ENCODE results near the gene ERC2.
"Not testable (repeated sequence)": the region's sequence is repeated elsewhere in the genome, so short reads cannot be mapped to it uniquely, and the experiment has no call there.

Gene ERC2

GRCh38 chr3:56089739-56090138 is 378.5 kb downstream of the ERC2 start:
- no peaks in the 10 kb centered on the region for H3K36me3 ChIP-seq (ENCODE audit: control insufficient read depth, insufficient read depth, low read length, severe bottlenecking)
- no peaks in the 10 kb centered on the region for H3K4me1 ChIP-seq (ENCODE audit: control insufficient read depth, insufficient read depth, low read length)
- no peaks in the 10 kb centered on the region for H3K27me3 ChIP-seq (replicated peaks; ENCODE audit: control insufficient read depth, insufficient read depth, low read length)
- no peaks in the 10 kb centered on the region for H3K9me3 ChIP-seq (ENCODE audit: control insufficient read depth, low read length)
- H3K4me3 ChIP-seq (ENCODE audit: low read length), result no peak overlapping the region
- DNase-seq (ENCODE audit: low read depth), result no peak
- H3K9ac ChIP-seq (ENCODE audit: low read length), result no peak overlapping the region

GRCh38 chr3:56087451-56088053 is 380.7 kb downstream of the ERC2 start:
- Histone ChIP-seq H3K4me3 (ENCODE audit: low read length) (no peak overlapping the region), H3K4me1 (ENCODE audit: control insufficient read depth, insufficient read depth, low read length) (no peaks in the 10 kb centered on the region), H3K9ac (ENCODE audit: low read length) (no peak overlapping the region), H3K27me3 (replicated peaks; ENCODE audit: control insufficient read depth, insufficient read depth, low read length) (no peaks in the 10 kb centered on the region), H3K36me3 (ENCODE audit: control insufficient read depth, insufficient read depth, low read length, severe bottlenecking) (no peaks in the 10 kb centered on the region), H3K9me3 (ENCODE audit: control insufficient read depth, low read length) (no peaks in the 10 kb centered on the region)
- no peak for DNase-seq (ENCODE audit: low read depth)

GRCh38 chr3:56086355-56086754 is 381.9 kb downstream of the ERC2 start:
- H3K4me3 ChIP-seq (ENCODE audit: low read length), result no peak overlapping the region
- no peaks in the 10 kb centered on the region for H3K4me1 ChIP-seq (ENCODE audit: control insufficient read depth, insufficient read depth, low read length)
- peak; percentile 40 for DNase-seq (ENCODE audit: low read depth)
- H3K9ac ChIP-seq (ENCODE audit: low read length), result no peak overlapping the region
- H3K36me3 ChIP-seq (ENCODE audit: control insufficient read depth, insufficient read depth, low read length, severe bottlenecking), result no peaks in the 10 kb centered on the region
- no peaks in the 10 kb centered on the region for H3K9me3 ChIP-seq (ENCODE audit: control insufficient read depth, low read length)
- no peaks in the 10 kb centered on the region for H3K27me3 ChIP-seq (replicated peaks; ENCODE audit: control insufficient read depth, insufficient read depth, low read length)

DNA sequence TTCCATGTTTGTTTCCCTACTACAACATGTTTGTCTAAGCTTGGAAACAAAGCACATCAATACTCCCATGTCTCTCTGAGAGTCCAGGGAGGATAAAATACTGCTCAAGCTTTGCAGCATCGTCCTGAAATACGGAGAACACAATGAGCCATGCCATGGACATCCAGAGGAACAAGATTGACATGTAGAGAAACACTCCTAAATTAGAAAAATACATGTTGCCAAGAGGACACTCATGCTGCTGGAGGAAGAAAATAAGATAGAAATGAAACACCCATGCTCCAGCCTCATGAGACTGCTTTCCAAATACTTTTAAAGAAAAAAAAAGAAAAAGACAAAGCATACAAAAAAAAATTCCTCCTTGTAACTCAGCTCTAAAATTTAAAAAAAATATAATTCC is 387.0 kb downstream of the ERC2 start:
- Histone ChIP-seq H3K9me3 (ENCODE audit: control insufficient read depth, low read length) (no peaks in the 10 kb centered on the region), H3K27me3 (replicated peaks; ENCODE audit: control insufficient read depth, insufficient read depth, low read length) (no peaks in the 10 kb centered on the region), H3K4me3 (ENCODE audit: low read length) (no peak overlapping the region), H3K4me1 (ENCODE audit: control insufficient read depth, insufficient read depth, low read length) (no peaks in the 10 kb centered on the region), H3K36me3 (ENCODE audit: control insufficient read depth, insufficient read depth, low read length, severe bottlenecking) (no peaks in the 10 kb centered on the region), H3K9ac (ENCODE audit: low read length) (no peak overlapping the region)
- DNase-seq (ENCODE audit: low read depth), result no peak

- Histone ChIP-seq H3K4me3 (ENCODE audit: low read length) (no peak overlapping the region), H3K36me3 (ENCODE audit: control insufficient read depth, insufficient read depth, low read length, severe bottlenecking) (no peaks in the 10 kb centered on the region), H3K27me3 (replicated peaks; ENCODE audit: control insufficient read depth, insufficient read depth, low read length) (no peaks in the 10 kb centered on the region), H3K4me1 (ENCODE audit: control insufficient read depth, insufficient read depth, low read length) (no peaks in the 10 kb centered on the region), H3K9me3 (ENCODE audit: control insufficient read depth, low read length) (no peaks in the 10 kb centered on the region), H3K9ac (ENCODE audit: low read length) (no peak overlapping the region)
- DNase-seq (ENCODE audit: low read depth), result peak; percentile 58
Observed at GRCh38 chr3:56076746-56077145, 391.5 kb downstream of the ERC2 start.

DNA sequence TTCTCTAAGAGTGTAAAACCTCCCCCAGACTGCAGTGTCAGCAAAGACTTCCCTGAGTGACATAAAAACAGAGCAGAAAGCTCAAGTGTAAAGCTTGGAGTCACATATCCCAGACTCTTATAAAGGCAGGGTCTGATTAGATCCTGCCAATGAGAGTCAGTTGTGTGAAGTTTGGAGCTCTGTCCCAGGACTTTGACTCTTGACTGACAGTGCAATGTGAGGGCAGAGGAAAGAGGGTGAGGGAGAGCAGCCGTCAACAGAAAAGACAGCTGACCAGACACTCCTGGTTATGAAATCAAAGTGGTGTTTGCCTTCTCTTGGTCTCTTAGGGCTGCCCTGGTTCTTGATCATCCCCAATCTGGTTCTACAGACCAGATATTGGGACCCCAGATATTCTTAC is 393.2 kb downstream of the ERC2 start:
- no peaks in the 10 kb centered on the region for H3K9me3 ChIP-seq (ENCODE audit: control insufficient read depth, low read length)
- no peak overlapping the region for H3K4me3 ChIP-seq (ENCODE audit: low read length)
- DNase-seq (ENCODE audit: low read depth), result no peak
- H3K36me3 ChIP-seq (ENCODE audit: control insufficient read depth, insufficient read depth, low read length, severe bottlenecking), result no peaks in the 10 kb centered on the region
- H3K27me3 ChIP-seq (replicated peaks; ENCODE audit: control insufficient read depth, insufficient read depth, low read length), result no peaks in the 10 kb centered on the region
- no peaks in the 10 kb centered on the region for H3K4me1 ChIP-seq (ENCODE audit: control insufficient read depth, insufficient read depth, low read length)
- no peak overlapping the region for H3K9ac ChIP-seq (ENCODE audit: low read length)

DNA sequence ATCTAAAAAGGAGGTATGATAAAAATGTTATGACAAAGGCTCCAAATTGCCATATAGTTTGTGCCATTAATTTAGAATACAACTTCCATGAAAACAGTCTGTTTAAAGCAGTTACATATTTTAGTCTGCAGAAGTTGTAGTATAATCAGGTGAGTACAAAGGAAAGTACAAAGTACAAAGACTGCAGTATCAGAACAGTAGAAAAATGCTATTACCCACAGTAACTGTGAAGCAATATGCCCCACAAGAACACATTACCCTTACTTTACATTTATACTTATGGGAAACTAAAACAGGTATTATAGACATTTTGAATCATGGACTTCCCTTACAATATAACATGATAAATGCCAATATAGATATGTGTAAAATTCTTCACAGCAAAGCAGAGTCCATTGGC is 398.5 kb downstream of the ERC2 start:
- Histone ChIP-seq H3K36me3 (ENCODE audit: control insufficient read depth, insufficient read depth, low read length, severe bottlenecking) (no peaks in the 10 kb centered on the region), H3K9ac (ENCODE audit: low read length) (no peak overlapping the region), H3K4me1 (ENCODE audit: control insufficient read depth, insufficient read depth, low read length) (no peaks in the 10 kb centered on the region), H3K4me3 (ENCODE audit: low read length) (no peak overlapping the region), H3K27me3 (replicated peaks; ENCODE audit: control insufficient read depth, insufficient read depth, low read length) (no peaks in the 10 kb centered on the region), H3K9me3 (ENCODE audit: control insufficient read depth, low read length) (peaks cover 6% of the 10 kb centered on the region)
- DNase-seq (ENCODE audit: low read depth), result no peak

DNA sequence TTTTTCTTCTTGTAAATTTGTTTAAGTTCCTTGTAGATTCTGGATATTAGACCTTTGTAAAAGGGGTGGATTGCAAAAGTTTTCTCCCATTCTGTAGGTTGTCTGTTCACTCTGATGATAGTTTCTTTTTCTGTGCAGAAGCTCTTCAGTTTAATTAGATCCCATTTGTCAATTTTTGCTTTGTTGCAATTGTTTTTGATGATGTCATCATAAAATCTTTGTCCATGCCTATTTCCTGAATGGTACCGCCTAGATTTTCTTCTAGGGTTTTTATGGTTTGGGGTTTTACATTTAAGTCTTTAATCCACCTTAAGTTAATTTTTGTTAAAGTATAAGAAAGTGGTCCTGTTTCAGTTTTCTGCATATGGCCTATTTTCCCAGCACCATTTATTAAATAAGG is 401.9 kb downstream of the ERC2 start:
- DNase-seq (ENCODE audit: low read depth); H3K36me3 ChIP-seq (ENCODE audit: control insufficient read depth, insufficient read depth, low read length, severe bottlenecking); H3K27me3 ChIP-seq (replicated peaks; ENCODE audit: control insufficient read depth, insufficient read depth, low read length); H3K4me3 ChIP-seq (ENCODE audit: low read length); H3K9me3 ChIP-seq (ENCODE audit: control insufficient read depth, low read length); H3K4me1 ChIP-seq (ENCODE audit: control insufficient read depth, insufficient read depth, low read length); H3K9ac ChIP-seq (ENCODE audit: low read length): not testable (repeated sequence)

DNA sequence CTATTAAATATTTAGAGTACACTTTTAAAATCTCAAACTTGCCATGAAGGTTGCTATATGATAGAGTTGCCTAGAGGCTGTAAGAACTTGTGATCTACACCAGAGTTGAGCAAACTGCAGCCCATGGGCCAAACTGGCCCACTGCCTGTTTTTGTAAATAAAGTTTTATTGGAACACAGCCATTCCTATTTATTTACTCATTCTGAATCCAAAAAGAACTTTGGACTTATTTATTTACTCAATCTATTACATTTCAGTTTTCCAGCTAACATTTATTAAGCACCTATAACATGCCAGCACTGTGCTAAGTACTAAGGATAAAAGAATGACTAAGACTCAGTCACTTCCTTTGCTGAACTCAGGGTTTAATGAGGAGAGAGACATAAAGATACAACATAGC is 403.6 kb downstream of the ERC2 start:
- DNase-seq (ENCODE audit: low read depth), result no peak
- H3K36me3 ChIP-seq (ENCODE audit: control insufficient read depth, insufficient read depth, low read length, severe bottlenecking), result no peaks in the 10 kb centered on the region
- no peaks in the 10 kb centered on the region for H3K27me3 ChIP-seq (replicated peaks; ENCODE audit: control insufficient read depth, insufficient read depth, low read length)
- no peak overlapping the region for H3K4me3 ChIP-seq (ENCODE audit: low read length)
- H3K9ac ChIP-seq (ENCODE audit: low read length), result no peak overlapping the region
- no peaks in the 10 kb centered on the region for H3K4me1 ChIP-seq (ENCODE audit: control insufficient read depth, insufficient read depth, low read length)
- H3K9me3 ChIP-seq (ENCODE audit: control insufficient read depth, low read length), result peaks cover 6% of the 10 kb centered on the region

DNA sequence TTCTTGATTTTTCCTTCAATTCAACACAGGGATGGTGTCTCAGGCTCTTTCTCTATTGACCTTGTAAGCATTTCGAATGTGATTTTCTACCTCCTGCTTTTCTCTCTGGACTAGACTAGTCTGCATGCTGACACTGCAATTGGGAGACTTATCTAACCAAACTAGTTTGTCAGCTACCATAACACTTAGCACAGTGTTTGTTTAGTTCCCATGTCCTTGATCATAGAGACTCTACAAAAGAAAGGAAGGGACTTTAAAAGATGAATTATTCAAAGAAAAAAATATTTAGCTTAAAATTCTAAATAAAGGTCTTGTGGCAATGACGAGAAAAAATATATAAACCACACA is 407.0 kb downstream of the ERC2 start:
- no peaks in the 10 kb centered on the region for H3K27me3 ChIP-seq (replicated peaks; ENCODE audit: control insufficient read depth, insufficient read depth, low read length)
- H3K9me3 ChIP-seq (ENCODE audit: control insufficient read depth, low read length), result no peaks in the 10 kb centered on the region
- no peak overlapping the region for H3K9ac ChIP-seq (ENCODE audit: low read length)
- H3K4me3 ChIP-seq (ENCODE audit: low read length), result no peak overlapping the region
- H3K36me3 ChIP-seq (ENCODE audit: control insufficient read depth, insufficient read depth, low read length, severe bottlenecking), result no peaks in the 10 kb centered on the region
- DNase-seq (ENCODE audit: low read depth), result no peak
- H3K4me1 ChIP-seq (ENCODE audit: control insufficient read depth, insufficient read depth, low read length), result no peaks in the 10 kb centered on the region

GRCh38 chr3:56060521-56061278 is 407.6 kb downstream of the ERC2 start:
- Histone ChIP-seq H3K4me1 (ENCODE audit: control insufficient read depth, insufficient read depth, low read length) (no peaks in the 10 kb centered on the region), H3K9ac (ENCODE audit: low read length) (no peak overlapping the region), H3K9me3 (ENCODE audit: control insufficient read depth, low read length) (no peaks in the 10 kb centered on the region), H3K27me3 (replicated peaks; ENCODE audit: control insufficient read depth, insufficient read depth, low read length) (no peaks in the 10 kb centered on the region), H3K36me3 (ENCODE audit: control insufficient read depth, insufficient read depth, low read length, severe bottlenecking) (no peaks in the 10 kb centered on the region), H3K4me3 (ENCODE audit: low read length) (no peak overlapping the region)
- DNase-seq (ENCODE audit: low read depth), result no peak

GRCh38 chr3:56059731-56060130 is 408.5 kb downstream of the ERC2 start:
- no peak overlapping the region for H3K4me3 ChIP-seq (ENCODE audit: low read length)
- peak; percentile 25 for DNase-seq (ENCODE audit: low read depth)
- no peaks in the 10 kb centered on the region for H3K9me3 ChIP-seq (ENCODE audit: control insufficient read depth, low read length)
- H3K9ac ChIP-seq (ENCODE audit: low read length), result no peak overlapping the region
- no peaks in the 10 kb centered on the region for H3K27me3 ChIP-seq (replicated peaks; ENCODE audit: control insufficient read depth, insufficient read depth, low read length)
- no peaks in the 10 kb centered on the region for H3K4me1 ChIP-seq (ENCODE audit: control insufficient read depth, insufficient read depth, low read length)
- no peaks in the 10 kb centered on the region for H3K36me3 ChIP-seq (ENCODE audit: control insufficient read depth, insufficient read depth, low read length, severe bottlenecking)

Data from adipocyte (in vitro differentiated cells).